ENCODE results near the gene CALD1.

CALD1 gene

DNA sequence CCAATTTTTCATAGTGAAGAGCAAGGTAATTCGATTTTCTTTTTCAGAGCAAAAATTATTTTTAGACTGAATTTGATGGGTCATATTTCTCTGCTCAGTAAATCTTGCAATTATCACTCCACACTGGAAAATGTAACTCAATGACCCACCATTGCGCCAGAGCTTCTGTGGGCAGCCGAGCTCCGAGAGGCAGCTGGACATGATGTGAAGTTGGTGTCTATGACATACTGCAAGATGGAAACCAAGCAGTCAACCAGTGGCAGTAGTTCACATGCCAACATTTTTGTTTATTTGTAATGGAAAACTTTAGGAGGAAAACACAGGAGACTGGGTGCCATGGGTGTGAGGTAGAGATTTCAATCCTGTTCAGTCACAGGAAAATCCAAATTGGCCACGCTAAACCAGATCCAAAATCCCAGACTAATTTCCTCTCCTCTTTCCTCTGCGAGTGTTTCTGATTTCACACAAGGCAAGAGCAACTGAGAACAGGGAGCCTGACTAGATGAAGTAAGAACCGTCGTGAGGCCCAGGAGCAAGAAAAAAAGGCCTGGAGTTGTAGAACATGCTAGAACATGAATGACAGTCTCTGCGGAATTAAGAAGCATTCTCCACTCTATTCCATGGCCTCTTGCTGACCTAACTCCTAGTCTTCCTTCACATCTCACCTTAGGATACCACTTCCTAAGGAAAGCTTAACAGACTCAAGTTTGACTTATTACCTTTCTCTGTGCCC is 39.3 kb downstream of the CALD1 start:
- no peaks in the 10 kb centered on the region for H3K4me1 ChIP-seq (ENCODE audit: control insufficient read depth in 2 of 2, insufficient read depth in 1 of 2, low read depth in 1 of 2, low read length in 2 of 2)
- H4K91ac ChIP-seq (ENCODE audit: low read depth, low read length, poor library complexity), result no peak overlapping the region
- no peaks in the 10 kb centered on the region for H3K27me3 ChIP-seq (ENCODE audit: control insufficient read depth in 3 of 3, insufficient read depth in 3 of 3, low read depth in 1 of 3, low read length in 3 of 3)
- no peak overlapping the region for H3K4me3 ChIP-seq (ENCODE audit: low read length in 2 of 2)
- no peaks in the 10 kb centered on the region for H3K79me1 ChIP-seq (ENCODE audit: low read depth, low read length)
- no peaks in the 10 kb centered on the region for H3K9me3 ChIP-seq (replicated peaks in 1 of 2; ENCODE audit: control insufficient read depth in 2 of 2, insufficient read depth in 1 of 2, low read depth in 1 of 2, low read length in 2 of 2)
- no peak overlapping the region for H3K18ac ChIP-seq (ENCODE audit: low read length)
- H4K8ac ChIP-seq (ENCODE audit: low read depth, low read length), result no peak overlapping the region
- H3K23ac ChIP-seq (ENCODE audit: low read depth, low read length, poor library complexity), result no peak overlapping the region
- H2BK15ac ChIP-seq (ENCODE audit: low read length), result no peak overlapping the region
- no peak overlapping the region for H2BK5ac ChIP-seq (ENCODE audit: low read length)
- H3K4me2 ChIP-seq (ENCODE audit: insufficient read depth, low read length, poor library complexity, severe bottlenecking), result no peak overlapping the region
- H3K9ac ChIP-seq (ENCODE audit: low read depth, low read length, poor library complexity), result no peak overlapping the region
- H2BK12ac ChIP-seq (ENCODE audit: low read length), result no peak overlapping the region
- DNase-seq (ENCODE audit: low spot score), result no peak
- no peak overlapping the region for H3K27ac ChIP-seq (replicated peaks; ENCODE audit: low read length)
- no peak overlapping the region for H3K14ac ChIP-seq (ENCODE audit: low read length)
- no peak overlapping the region for H2AFZ ChIP-seq (ENCODE audit: low read length)
- no peak overlapping the region for H3K4ac ChIP-seq (ENCODE audit: low read length)
- no peak overlapping the region for H2AK5ac ChIP-seq (ENCODE audit: low read depth, low read length)
- H2BK120ac ChIP-seq (ENCODE audit: low read depth, low read length), result no peak overlapping the region
- H3K36me3 ChIP-seq (replicated peaks in 1 of 2; ENCODE audit: control insufficient read depth in 2 of 2, insufficient read depth in 2 of 2, low read length in 2 of 2), result no peaks in the 10 kb centered on the region
- no CpG with 5 or more reads among the region's 9 CpGs for WGBS, 2 donors (ENCODE audit: extremely low coverage in 2 of 2, insufficient read length in 2 of 2, insufficient replicate concordance in 1 of 2)

DNA sequence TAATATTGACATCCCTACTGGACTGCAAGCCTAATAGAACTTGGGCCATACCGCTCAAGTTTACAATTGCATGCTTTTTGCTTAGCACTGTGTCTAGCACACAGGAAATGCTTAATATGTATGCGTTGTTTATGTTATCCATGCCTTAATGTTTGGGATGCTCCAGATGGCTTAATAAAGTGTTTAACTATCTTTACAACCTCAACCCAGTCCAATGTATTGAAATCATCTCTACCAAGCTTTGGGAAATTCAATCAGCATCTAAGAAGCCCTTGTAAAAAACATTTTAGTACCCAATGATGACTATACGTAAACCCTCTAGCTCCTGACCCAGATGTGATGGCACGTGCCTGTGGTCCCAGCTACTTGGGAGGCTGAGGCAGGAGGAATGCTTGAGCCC is 40.0 kb downstream of the CALD1 start:
- Histone ChIP-seq H4K91ac (ENCODE audit: low read depth, low read length, poor library complexity) (no peak overlapping the region), H3K14ac (ENCODE audit: low read length) (no peak overlapping the region), H4K8ac (ENCODE audit: low read depth, low read length) (no peak overlapping the region), H2BK12ac (ENCODE audit: low read length) (no peak overlapping the region), H2BK5ac (ENCODE audit: low read length) (no peak overlapping the region), H3K9me3 (replicated peaks in 1 of 2; ENCODE audit: control insufficient read depth in 2 of 2, insufficient read depth in 1 of 2, low read depth in 1 of 2, low read length in 2 of 2) (no peaks in the 10 kb centered on the region), H3K4me1 (ENCODE audit: control insufficient read depth in 2 of 2, insufficient read depth in 1 of 2, low read depth in 1 of 2, low read length in 2 of 2) (no peaks in the 10 kb centered on the region), H3K23ac (ENCODE audit: low read depth, low read length, poor library complexity) (no peak overlapping the region), H2AFZ (ENCODE audit: low read length) (no peak overlapping the region), H3K27ac (replicated peaks; ENCODE audit: low read length) (no peak overlapping the region), H3K36me3 (replicated peaks in 1 of 2; ENCODE audit: control insufficient read depth in 2 of 2, insufficient read depth in 2 of 2, low read length in 2 of 2) (no peaks in the 10 kb centered on the region), H3K4ac (ENCODE audit: low read length) (no peak overlapping the region), H3K27me3 (ENCODE audit: control insufficient read depth in 3 of 3, insufficient read depth in 3 of 3, low read depth in 1 of 3, low read length in 3 of 3) (no peaks in the 10 kb centered on the region), H3K4me2 (ENCODE audit: insufficient read depth, low read length, poor library complexity, severe bottlenecking) (no peak overlapping the region), H3K79me1 (ENCODE audit: low read depth, low read length) (no peaks in the 10 kb centered on the region), H2BK120ac (ENCODE audit: low read depth, low read length) (no peak overlapping the region), H3K18ac (ENCODE audit: low read length) (no peak overlapping the region), H2AK5ac (ENCODE audit: low read depth, low read length) (no peak overlapping the region), H3K4me3 (ENCODE audit: low read length in 2 of 2) (no peak overlapping the region), H2BK15ac (ENCODE audit: low read length) (no peak overlapping the region), H3K9ac (ENCODE audit: low read depth, low read length, poor library complexity) (no peak overlapping the region)
- DNase-seq (ENCODE audit: low spot score), result no peak
- no CpG with 5 or more reads among the region's 4 CpGs for WGBS, 2 donors (ENCODE audit: extremely low coverage in 2 of 2, insufficient read length in 2 of 2, insufficient replicate concordance in 1 of 2)

DNA sequence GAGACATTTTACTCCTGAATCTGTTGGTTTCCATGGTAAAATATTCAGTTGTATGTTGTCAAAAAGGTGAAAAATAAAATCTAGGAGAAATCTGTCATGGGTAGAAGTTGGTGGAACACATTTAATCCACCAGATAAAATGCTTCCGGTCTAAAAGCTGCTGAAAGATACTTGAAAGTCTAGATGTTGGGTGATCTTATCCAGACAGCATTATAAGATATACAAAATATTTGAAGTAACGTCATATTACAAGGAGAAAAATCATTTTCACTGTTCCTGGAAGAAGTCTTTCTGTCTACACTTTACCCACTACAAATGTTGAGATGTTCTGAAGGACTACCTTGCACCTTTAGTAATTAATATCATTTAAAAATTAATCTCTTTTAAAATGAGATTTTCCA is 40.9 kb downstream of the CALD1 start:
- whole genome bisulfite sequencing, 2 donors (ENCODE audit: extremely low coverage in 2 of 2, insufficient read length in 2 of 2, insufficient replicate concordance in 1 of 2), result no CpG with 5 or more reads among the region's 2 CpGs
- H3K14ac ChIP-seq (ENCODE audit: low read length), result no peak overlapping the region
- H3K4me1 ChIP-seq (ENCODE audit: control insufficient read depth in 2 of 2, insufficient read depth in 1 of 2, low read depth in 1 of 2, low read length in 2 of 2), result no peaks in the 10 kb centered on the region
- no peak overlapping the region for H4K91ac ChIP-seq (ENCODE audit: low read depth, low read length, poor library complexity)
- no peak overlapping the region for H3K18ac ChIP-seq (ENCODE audit: low read length)
- H3K9ac ChIP-seq (ENCODE audit: low read depth, low read length, poor library complexity), result no peak overlapping the region
- H3K23ac ChIP-seq (ENCODE audit: low read depth, low read length, poor library complexity), result no peak overlapping the region
- H3K79me1 ChIP-seq (ENCODE audit: low read depth, low read length), result no peaks in the 10 kb centered on the region
- no peak overlapping the region for H2BK120ac ChIP-seq (ENCODE audit: low read depth, low read length)
- H2BK12ac ChIP-seq (ENCODE audit: low read length), result no peak overlapping the region
- no peak overlapping the region for H2BK5ac ChIP-seq (ENCODE audit: low read length)
- no peak overlapping the region for H2AK5ac ChIP-seq (ENCODE audit: low read depth, low read length)
- no peak for DNase-seq (ENCODE audit: low spot score)
- no peak overlapping the region for H3K4me3 ChIP-seq (ENCODE audit: low read length in 2 of 2)
- no peaks in the 10 kb centered on the region for H3K27me3 ChIP-seq (ENCODE audit: control insufficient read depth in 3 of 3, insufficient read depth in 3 of 3, low read depth in 1 of 3, low read length in 3 of 3)
- H3K4ac ChIP-seq (ENCODE audit: low read length), result no peak overlapping the region
- no peak overlapping the region for H2BK15ac ChIP-seq (ENCODE audit: low read length)
- H3K4me2 ChIP-seq (ENCODE audit: insufficient read depth, low read length, poor library complexity, severe bottlenecking), result no peak overlapping the region
- no peaks in the 10 kb centered on the region for H3K9me3 ChIP-seq (replicated peaks in 1 of 2; ENCODE audit: control insufficient read depth in 2 of 2, insufficient read depth in 1 of 2, low read depth in 1 of 2, low read length in 2 of 2)
- H2AFZ ChIP-seq (ENCODE audit: low read length), result no peak overlapping the region
- no peak overlapping the region for H3K27ac ChIP-seq (replicated peaks; ENCODE audit: low read length)
- H4K8ac ChIP-seq (ENCODE audit: low read depth, low read length), result no peak overlapping the region
- H3K36me3 ChIP-seq (replicated peaks in 1 of 2; ENCODE audit: control insufficient read depth in 2 of 2, insufficient read depth in 2 of 2, low read length in 2 of 2), result no peaks in the 10 kb centered on the region

DNA sequence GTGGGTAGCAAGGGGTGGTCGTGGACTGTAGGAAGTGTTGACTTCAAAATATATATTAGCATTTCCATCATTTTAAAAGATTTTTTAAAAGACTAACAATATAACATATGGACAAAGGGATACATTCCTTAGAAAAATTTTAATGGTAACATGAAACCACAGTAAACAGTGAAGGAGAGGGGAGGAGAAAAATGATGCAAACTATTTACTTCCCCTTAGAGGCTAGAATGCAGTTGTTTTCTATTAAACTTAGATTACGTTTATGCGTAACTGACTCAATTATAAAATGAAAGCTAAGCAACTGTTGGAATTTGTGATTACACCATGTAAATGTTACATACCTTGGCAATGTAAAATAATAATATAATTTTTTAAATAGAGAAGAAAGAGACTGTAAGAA is 41.3 kb downstream of the CALD1 start:
- no peaks in the 10 kb centered on the region for H3K4me1 ChIP-seq (ENCODE audit: control insufficient read depth in 2 of 2, insufficient read depth in 1 of 2, low read depth in 1 of 2, low read length in 2 of 2)
- H3K9me3 ChIP-seq (replicated peaks in 1 of 2; ENCODE audit: control insufficient read depth in 2 of 2, insufficient read depth in 1 of 2, low read depth in 1 of 2, low read length in 2 of 2), result no peaks in the 10 kb centered on the region

More for the DNA sequence above, 41.3 kb downstream of the CALD1 start:
- no peak overlapping the region for H2BK12ac ChIP-seq (ENCODE audit: low read length)
- no peak overlapping the region for H2BK15ac ChIP-seq (ENCODE audit: low read length)
- H3K4ac ChIP-seq (ENCODE audit: low read length), result no peak overlapping the region
- H2BK120ac ChIP-seq (ENCODE audit: low read depth, low read length), result no peak overlapping the region
- no peak overlapping the region for H3K27ac ChIP-seq (replicated peaks; ENCODE audit: low read length)
- H2BK5ac ChIP-seq (ENCODE audit: low read length), result no peak overlapping the region
- no peak overlapping the region for H4K91ac ChIP-seq (ENCODE audit: low read depth, low read length, poor library complexity)
- no peak overlapping the region for H4K8ac ChIP-seq (ENCODE audit: low read depth, low read length)
- no peak overlapping the region for H2AFZ ChIP-seq (ENCODE audit: low read length)
- DNase-seq (ENCODE audit: low spot score), result no peak
- H2AK5ac ChIP-seq (ENCODE audit: low read depth, low read length), result no peak overlapping the region
- no peak overlapping the region for H3K23ac ChIP-seq (ENCODE audit: low read depth, low read length, poor library complexity)
- no peaks in the 10 kb centered on the region for H3K79me1 ChIP-seq (ENCODE audit: low read depth, low read length)
- no peak overlapping the region for H3K18ac ChIP-seq (ENCODE audit: low read length)
- no peak overlapping the region for H3K4me2 ChIP-seq (ENCODE audit: insufficient read depth, low read length, poor library complexity, severe bottlenecking)
- no peak overlapping the region for H3K14ac ChIP-seq (ENCODE audit: low read length)
- WGBS, 2 donors (ENCODE audit: extremely low coverage in 2 of 2, insufficient read length in 2 of 2, insufficient replicate concordance in 1 of 2), result no CpG with 5 or more reads among the region's 3 CpGs
- H3K4me3 ChIP-seq (ENCODE audit: low read length in 2 of 2), result no peak overlapping the region
- H3K9ac ChIP-seq (ENCODE audit: low read depth, low read length, poor library complexity), result no peak overlapping the region
- H3K36me3 ChIP-seq (replicated peaks in 1 of 2; ENCODE audit: control insufficient read depth in 2 of 2, insufficient read depth in 2 of 2, low read length in 2 of 2), result no peaks in the 10 kb centered on the region
- H3K27me3 ChIP-seq (ENCODE audit: control insufficient read depth in 3 of 3, insufficient read depth in 3 of 3, low read depth in 1 of 3, low read length in 3 of 3), result no peaks in the 10 kb centered on the region

All from neuronal stem cell (in vitro differentiated cells).